Liver (tissue), 9 donors: ENCODE measurements around the gene PRDM7. TPM values are rescaled to one million over a fixed set of nuclear protein-coding genes. Genes with fewer than 3 reads are reported as not detected.

ENCODE experiments used
- DNase-seq: peaks from one replicate; pipeline ENCODE4 v3.0.0-alpha.2; 2017; ENCODE audit warnings: low spot score
- H3K27ac ChIP-seq, 2 donors: one replicate each; pipeline ENCODE4 v1.7.0; 2013; ENCODE audit warnings: inconsistent platforms in 2 of 2, low read length in 2 of 2, control low read depth in 1 of 2, low read depth in 1 of 2, mild to moderate bottlenecking in 1 of 2
- H3K27me3 ChIP-seq, 4 donors: one replicate each; pipeline versions ENCODE4 v1.6.1 to v1.7.0; 2013; ENCODE audit warnings: low read length in 3 of 4, inconsistent platforms in 1 of 4, mild to moderate bottlenecking in 1 of 4, moderate library complexity in 1 of 4; ENCODE audit not compliant: control insufficient read depth in 4 of 4, insufficient read depth in 4 of 4
- H3K36me3 ChIP-seq, 4 donors: one replicate each; pipeline versions ENCODE4 v1.6.1 to v1.7.0; 2013; ENCODE audit warnings: low read length in 3 of 4, mild to moderate bottlenecking in 3 of 4, low read depth in 1 of 4, moderate library complexity in 1 of 4; ENCODE audit not compliant: control insufficient read depth in 4 of 4, insufficient read depth in 3 of 4
- H3K4me1 ChIP-seq, 4 donors: one replicate each; pipeline versions ENCODE4 v1.6.1 to v1.7.0; 2013; ENCODE audit warnings: low read length in 3 of 4, mild to moderate bottlenecking in 3 of 4, moderate library complexity in 1 of 4; ENCODE audit not compliant: control insufficient read depth in 4 of 4, insufficient read depth in 4 of 4
- H3K4me3 ChIP-seq, 3 donors: one replicate each; pipeline versions ENCODE4 v1.6.1 to v1.7.0; 2013; ENCODE audit warnings: low read length in 3 of 3, control low read depth in 1 of 3, low read depth in 1 of 3, mild to moderate bottlenecking in 1 of 3
- H3K9ac ChIP-seq, 2 donors: one replicate each; pipeline ENCODE4 v1.7.0; 2013; ENCODE audit warnings: low read length in 2 of 2, mild to moderate bottlenecking in 2 of 2, moderate library complexity in 2 of 2, control low read depth in 1 of 2, low read depth in 1 of 2
- H3K9me3 ChIP-seq, 4 donors: one replicate each; pipeline versions ENCODE4 v1.6.1 to v1.7.0; 2013; ENCODE audit warnings: low read length in 3 of 4; ENCODE audit not compliant: control insufficient read depth in 4 of 4
- EGR1 ChIP-seq, 2 donors: IDR thresholded peaks; 2 replicates each; pipeline ENCODE4 v1.6.1; 2016 to 2018; ENCODE audit warnings: antibody characterized with exemption in 2 of 2, low read depth in 2 of 2
- FOXA1 ChIP-seq: IDR thresholded peaks from 2 replicates; pipeline ENCODE4 v1.6.1; 2016; ENCODE audit warnings: antibody characterized with exemption
- FOXA2 ChIP-seq: IDR thresholded peaks from 2 replicates; pipeline ENCODE4 v1.6.1; 2016; ENCODE audit warnings: antibody characterized with exemption
- GABPA ChIP-seq, 2 donors: IDR thresholded peaks in 1 of 2; conservative IDR thresholded peaks in 1 of 2; 2 replicates each; pipeline ENCODE4 v1.6.1; 2016; ENCODE audit warnings: antibody characterized with exemption in 2 of 2, mild to moderate bottlenecking in 1 of 2, moderate library complexity in 1 of 2
- HNF4A ChIP-seq, 2 donors: conservative IDR thresholded peaks; 2 replicates each; pipeline ENCODE4 v1.6.1; 2016; ENCODE audit warnings: antibody characterized with exemption in 2 of 2, mild to moderate bottlenecking in 2 of 2
- HNF4G ChIP-seq: IDR thresholded peaks from 2 replicates; pipeline ENCODE4 v1.6.1; 2016; ENCODE audit warnings: antibody characterized with exemption
- JUND ChIP-seq, 2 donors: IDR thresholded peaks; 2 replicates each; pipeline ENCODE4 v1.6.1; 2016; ENCODE audit warnings: antibody characterized with exemption in 2 of 2
- NR2F2 ChIP-seq: IDR thresholded peaks from 2 replicates; pipeline ENCODE4 v1.6.1; 2016; ENCODE audit warnings: antibody characterized with exemption
- RAD21 ChIP-seq, 2 donors: IDR thresholded peaks; 2 replicates each; pipeline ENCODE4 v1.6.1; 2016; ENCODE audit warnings: antibody characterized with exemption in 2 of 2, mild to moderate bottlenecking in 2 of 2
- RXRA ChIP-seq, 2 donors: IDR thresholded peaks; 2 replicates each; pipeline ENCODE4 v1.6.1; 2017 to 2018; ENCODE audit warnings: antibody characterized with exemption in 2 of 2, mild to moderate bottlenecking in 1 of 2
- SP1 ChIP-seq: IDR thresholded peaks from 2 replicates; pipeline ENCODE4 v1.6.1; 2018; ENCODE audit warnings: antibody characterized with exemption, mild to moderate bottlenecking
- TAF1 ChIP-seq: conservative IDR thresholded peaks from 2 replicates; pipeline ENCODE4 v1.6.1; 2016; ENCODE audit warnings: antibody characterized with exemption, mild to moderate bottlenecking
- YY1 ChIP-seq: IDR thresholded peaks from 2 replicates; pipeline ENCODE4 v1.6.1; 2016; ENCODE audit warnings: antibody characterized with exemption, mild to moderate bottlenecking
- WGBS: extraction: QIAGEN DNeasy Blood & Tissue Kit; methylation state at CpG from one replicate; pipeline ENCODE4 v1.1.7; 2013; 5-methylcytosine and 5-hydroxymethylcytosine counted together
- polyA plus RNA-seq, 2 donors: library from polyadenylated mRNA; stranded (reverse) in 1 of 2; unstranded in 1 of 2; fragments of 200-250 nt in 1 of 2; fragments of >200 nt in 1 of 2; fragmentation: Nextera tagmentation in 1 of 2; extraction: Ambion mirVana in 1 of 2; gene quantifications; one replicate each; pipeline versions ENCODE4 v1.2.1 to v1.2.3, GENCODE V29; 2013 to 2015
- total RNA-seq, 2 donors: library from RNA; depleted of rRNA; stranded (reverse); fragments of >200 nt; gene quantifications; one replicate each; pipeline ENCODE4 v1.2.3, GENCODE V29; 2014
- TF ChIP-seq, protein P1 (sequence below): IDR thresholded peaks from 2 replicates; pipeline ENCODE4 v1.6.1; 2016; ENCODE audit warnings: antibody characterized with exemption
- TF ChIP-seq, protein P2 (sequence below): IDR thresholded peaks from 2 replicates; pipeline ENCODE4 v1.6.1; 2016; ENCODE audit warnings: antibody characterized with exemption, mild to moderate bottlenecking
- TF ChIP-seq, protein P3 (sequence below): IDR thresholded peaks from 2 replicates; pipeline ENCODE4 v1.6.1; 2016; ENCODE audit warnings: antibody characterized with exemption
- TF ChIP-seq, protein P4 (sequence below): fragments of 150-350 bp; IDR thresholded peaks from 2 replicates; pipeline ENCODE4 v1.5.1; 2017; ENCODE audit warnings: improper control_type of control experiment, low read depth, low read length; ENCODE audit not compliant: missing input control
- TF ChIP-seq, protein P5 (sequence below): IDR thresholded peaks from 2 replicates; pipeline ENCODE4 v1.6.1; 2016; ENCODE audit warnings: antibody characterized with exemption
- donor health status: healthy.
- donor health status: healthy.
- donor health status: healthy.
- donor health status: healthy.
- donor health status: healthy.

The PRDM7 gene
- total and polyA plus RNA-seq, 4 donors, result not detected

DNA sequence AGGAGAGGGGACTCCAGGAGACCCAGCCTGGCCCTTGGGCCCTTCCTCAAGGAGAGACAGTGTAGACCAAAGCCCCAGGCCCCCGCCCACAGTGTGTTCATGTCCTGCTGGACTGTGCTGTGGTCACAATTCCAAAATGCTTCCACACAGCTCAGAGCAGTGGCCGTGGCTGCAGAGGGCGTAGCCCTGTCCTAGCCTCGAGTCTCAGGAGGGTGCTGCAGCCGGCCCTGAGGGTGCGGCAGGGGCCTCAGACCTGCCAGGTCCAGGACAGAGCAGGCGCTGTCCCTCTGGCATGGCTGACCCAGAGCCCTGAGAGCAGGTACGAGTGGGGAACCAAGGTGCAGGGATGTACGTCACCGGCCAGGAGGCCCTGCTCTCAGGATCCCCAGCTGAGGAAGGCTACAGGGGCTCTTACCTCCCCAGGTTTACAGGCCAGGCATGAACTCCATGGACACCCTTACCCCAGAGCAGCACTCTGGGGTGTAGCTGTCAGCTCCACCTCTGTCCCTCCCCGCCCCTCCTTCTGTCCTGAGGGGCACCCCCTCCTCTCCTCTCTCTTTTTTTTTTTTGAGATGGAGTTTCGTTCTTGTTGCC, 65.1 kb downstream of the PRDM7 start:
- Histone ChIP-seq H3K36me3 (no peaks in the 10 kb centered on the region), H3K27ac (no peak overlapping the region), H3K4me3 (no peak overlapping the region), H3K27me3 (no peaks in the 10 kb centered on the region), H3K4me1 (peaks cover 0 to 6% (median 2%) of the 10 kb centered on the region in 4 donors), H3K9me3 (no peaks in the 10 kb centered on the region), H3K9ac (no peak overlapping the region)
- WGBS, result 92% methylated on average over 12 of the region's 12 CpGs
- no peak for DNase-seq
- TF ChIP-seq YY1 (no peak), FOXA1 (no peak), GABPA (IDR thresholded peaks at IDR 0.05 in 1 of 2, conservative IDR thresholded peaks at IDR 0.05 in 1 of 2) (no peak), JUND (IDR thresholded peaks at IDR 0.05) (no peak), HNF4A (conservative IDR thresholded peaks at IDR 0.05) (no peak), SP1 (no peak), EGR1 (IDR thresholded peaks at IDR 0.05; ENCODE audit: low read depth in 2 of 2) (no peak), HNF4G (no peak)
- TF ChIP-seq, protein P1, sequence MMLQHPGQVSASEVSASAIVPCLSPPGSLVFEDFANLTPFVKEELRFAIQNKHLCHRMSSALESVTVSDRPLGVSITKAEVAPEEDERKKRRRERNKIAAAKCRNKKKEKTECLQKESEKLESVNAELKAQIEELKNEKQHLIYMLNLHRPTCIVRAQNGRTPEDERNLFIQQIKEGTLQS, result no peak

DNA sequence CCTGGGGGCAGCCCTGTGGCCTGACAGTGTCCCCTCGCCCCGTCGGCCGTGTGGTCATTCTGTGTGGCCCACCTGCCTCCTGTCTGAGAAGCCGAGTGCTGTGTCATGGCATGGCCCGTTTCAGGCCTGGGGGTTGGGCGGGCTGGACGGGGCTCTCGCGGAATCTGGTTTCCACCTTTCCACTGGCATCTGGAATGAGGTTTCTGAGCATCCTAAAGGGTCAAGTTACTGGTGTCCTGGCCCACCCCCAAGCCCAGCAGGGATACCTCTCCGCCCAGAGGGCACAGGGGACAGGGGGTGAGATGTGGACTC, 65.7 kb downstream of the PRDM7 start:
- H3K36me3 ChIP-seq, result no peaks in the 10 kb centered on the region
- H3K27me3 ChIP-seq, result no peaks in the 10 kb centered on the region
- no peak overlapping the region for H3K9ac ChIP-seq
- 91% methylated on average over 11 of the region's 11 CpGs for WGBS
- TF ChIP-seq, protein P1, result no peak
- TF ChIP-seq EGR1 (IDR thresholded peaks at IDR 0.05; ENCODE audit: low read depth in 2 of 2) (no peak), RXRA (IDR thresholded peaks at IDR 0.05) (no peak), TAF1 (no peak), YY1 (no peak), GABPA (IDR thresholded peaks at IDR 0.05 in 1 of 2, conservative IDR thresholded peaks at IDR 0.05 in 1 of 2) (no peak), RAD21 (IDR thresholded peaks at IDR 0.05) (no peak), NR2F2 (no peak), HNF4A (conservative IDR thresholded peaks at IDR 0.05) (no peak), FOXA2 (no peak), HNF4G (no peak), JUND (IDR thresholded peaks at IDR 0.05) (no peak), FOXA1 (no peak), SP1 (no peak)
- TF ChIP-seq, protein P2, sequence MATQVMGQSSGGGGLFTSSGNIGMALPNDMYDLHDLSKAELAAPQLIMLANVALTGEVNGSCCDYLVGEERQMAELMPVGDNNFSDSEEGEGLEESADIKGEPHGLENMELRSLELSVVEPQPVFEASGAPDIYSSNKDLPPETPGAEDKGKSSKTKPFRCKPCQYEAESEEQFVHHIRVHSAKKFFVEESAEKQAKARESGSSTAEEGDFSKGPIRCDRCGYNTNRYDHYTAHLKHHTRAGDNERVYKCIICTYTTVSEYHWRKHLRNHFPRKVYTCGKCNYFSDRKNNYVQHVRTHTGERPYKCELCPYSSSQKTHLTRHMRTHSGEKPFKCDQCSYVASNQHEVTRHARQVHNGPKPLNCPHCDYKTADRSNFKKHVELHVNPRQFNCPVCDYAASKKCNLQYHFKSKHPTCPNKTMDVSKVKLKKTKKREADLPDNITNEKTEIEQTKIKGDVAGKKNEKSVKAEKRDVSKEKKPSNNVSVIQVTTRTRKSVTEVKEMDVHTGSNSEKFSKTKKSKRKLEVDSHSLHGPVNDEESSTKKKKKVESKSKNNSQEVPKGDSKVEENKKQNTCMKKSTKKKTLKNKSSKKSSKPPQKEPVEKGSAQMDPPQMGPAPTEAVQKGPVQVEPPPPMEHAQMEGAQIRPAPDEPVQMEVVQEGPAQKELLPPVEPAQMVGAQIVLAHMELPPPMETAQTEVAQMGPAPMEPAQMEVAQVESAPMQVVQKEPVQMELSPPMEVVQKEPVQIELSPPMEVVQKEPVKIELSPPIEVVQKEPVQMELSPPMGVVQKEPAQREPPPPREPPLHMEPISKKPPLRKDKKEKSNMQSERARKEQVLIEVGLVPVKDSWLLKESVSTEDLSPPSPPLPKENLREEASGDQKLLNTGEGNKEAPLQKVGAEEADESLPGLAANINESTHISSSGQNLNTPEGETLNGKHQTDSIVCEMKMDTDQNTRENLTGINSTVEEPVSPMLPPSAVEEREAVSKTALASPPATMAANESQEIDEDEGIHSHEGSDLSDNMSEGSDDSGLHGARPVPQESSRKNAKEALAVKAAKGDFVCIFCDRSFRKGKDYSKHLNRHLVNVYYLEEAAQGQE, result no peak
- TF ChIP-seq, protein P3, sequence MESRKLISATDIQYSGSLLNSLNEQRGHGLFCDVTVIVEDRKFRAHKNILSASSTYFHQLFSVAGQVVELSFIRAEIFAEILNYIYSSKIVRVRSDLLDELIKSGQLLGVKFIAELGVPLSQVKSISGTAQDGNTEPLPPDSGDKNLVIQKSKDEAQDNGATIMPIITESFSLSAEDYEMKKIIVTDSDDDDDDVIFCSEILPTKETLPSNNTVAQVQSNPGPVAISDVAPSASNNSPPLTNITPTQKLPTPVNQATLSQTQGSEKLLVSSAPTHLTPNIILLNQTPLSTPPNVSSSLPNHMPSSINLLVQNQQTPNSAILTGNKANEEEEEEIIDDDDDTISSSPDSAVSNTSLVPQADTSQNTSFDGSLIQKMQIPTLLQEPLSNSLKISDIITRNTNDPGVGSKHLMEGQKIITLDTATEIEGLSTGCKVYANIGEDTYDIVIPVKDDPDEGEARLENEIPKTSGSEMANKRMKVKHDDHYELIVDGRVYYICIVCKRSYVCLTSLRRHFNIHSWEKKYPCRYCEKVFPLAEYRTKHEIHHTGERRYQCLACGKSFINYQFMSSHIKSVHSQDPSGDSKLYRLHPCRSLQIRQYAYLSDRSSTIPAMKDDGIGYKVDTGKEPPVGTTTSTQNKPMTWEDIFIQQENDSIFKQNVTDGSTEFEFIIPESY, result no peak
- TF ChIP-seq, protein P4, sequence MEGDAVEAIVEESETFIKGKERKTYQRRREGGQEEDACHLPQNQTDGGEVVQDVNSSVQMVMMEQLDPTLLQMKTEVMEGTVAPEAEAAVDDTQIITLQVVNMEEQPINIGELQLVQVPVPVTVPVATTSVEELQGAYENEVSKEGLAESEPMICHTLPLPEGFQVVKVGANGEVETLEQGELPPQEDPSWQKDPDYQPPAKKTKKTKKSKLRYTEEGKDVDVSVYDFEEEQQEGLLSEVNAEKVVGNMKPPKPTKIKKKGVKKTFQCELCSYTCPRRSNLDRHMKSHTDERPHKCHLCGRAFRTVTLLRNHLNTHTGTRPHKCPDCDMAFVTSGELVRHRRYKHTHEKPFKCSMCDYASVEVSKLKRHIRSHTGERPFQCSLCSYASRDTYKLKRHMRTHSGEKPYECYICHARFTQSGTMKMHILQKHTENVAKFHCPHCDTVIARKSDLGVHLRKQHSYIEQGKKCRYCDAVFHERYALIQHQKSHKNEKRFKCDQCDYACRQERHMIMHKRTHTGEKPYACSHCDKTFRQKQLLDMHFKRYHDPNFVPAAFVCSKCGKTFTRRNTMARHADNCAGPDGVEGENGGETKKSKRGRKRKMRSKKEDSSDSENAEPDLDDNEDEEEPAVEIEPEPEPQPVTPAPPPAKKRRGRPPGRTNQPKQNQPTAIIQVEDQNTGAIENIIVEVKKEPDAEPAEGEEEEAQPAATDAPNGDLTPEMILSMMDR, result no peak
- TF ChIP-seq, protein P5, sequence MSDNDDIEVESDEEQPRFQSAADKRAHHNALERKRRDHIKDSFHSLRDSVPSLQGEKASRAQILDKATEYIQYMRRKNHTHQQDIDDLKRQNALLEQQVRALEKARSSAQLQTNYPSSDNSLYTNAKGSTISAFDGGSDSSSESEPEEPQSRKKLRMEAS, result no peak
- H3K9me3 ChIP-seq, result no peaks in the 10 kb centered on the region
- H3K27ac ChIP-seq, result no peak overlapping the region
- DNase-seq, result no peak
- H3K4me1 ChIP-seq, result peaks cover 0 to 3% (median 1%) of the 10 kb centered on the region in 4 donors
- no peak overlapping the region for H3K4me3 ChIP-seq
